ENCODE measurements around the gene ROR2. TPM values are rescaled to one million over a fixed set of nuclear protein-coding genes. Genes with fewer than 3 reads are reported as not detected.

Gene ROR2
- total RNA-seq, 1 donor: 3.0 TPM

DNA sequence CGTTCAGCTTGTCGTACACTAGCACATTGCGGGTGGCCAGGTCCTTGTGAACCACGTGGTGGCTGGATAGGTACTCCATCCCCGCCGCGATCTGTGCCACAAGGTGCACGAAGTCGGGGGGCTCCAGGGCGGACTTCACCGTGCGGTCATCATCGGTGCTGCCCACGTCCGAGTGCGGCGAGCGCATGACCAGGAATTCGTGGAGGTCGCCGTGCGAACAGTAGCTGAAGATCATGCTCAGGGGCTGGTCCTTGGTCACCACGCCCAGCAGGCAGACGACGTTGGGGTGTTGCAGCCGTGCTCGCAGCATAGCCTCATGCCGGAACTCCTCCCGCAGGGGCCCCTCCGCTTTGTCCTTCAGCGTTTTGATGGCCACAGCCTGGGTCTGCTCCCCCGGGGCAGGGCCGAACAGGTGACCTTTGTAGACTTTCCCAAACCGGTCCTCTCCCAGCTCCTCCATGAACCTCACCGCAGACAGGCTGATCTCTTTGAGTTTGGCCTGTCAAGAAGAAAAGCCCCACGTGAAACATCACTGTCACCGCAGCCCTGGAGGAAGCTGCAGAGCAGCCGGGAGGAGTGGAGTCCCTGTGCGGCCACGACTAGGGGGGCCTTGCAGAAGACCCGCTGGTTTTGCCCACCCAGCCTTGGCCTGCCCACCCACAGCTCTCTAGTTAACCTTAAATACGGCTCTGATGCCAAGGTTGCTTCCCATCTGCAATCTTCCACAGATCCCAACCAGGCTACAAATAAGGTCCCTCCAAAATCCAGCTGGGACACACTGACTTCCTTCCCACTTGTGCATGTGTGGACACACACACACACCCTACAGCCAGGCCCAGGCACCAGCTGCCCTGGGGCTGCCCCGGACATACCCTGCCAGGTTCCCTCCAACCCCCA, 225.2 kb downstream of the ROR2 start:
- DNase-seq (ENCODE audit: low read depth): no peak
- TF ChIP-seq CTCF (IDR thresholded peaks at IDR 0.05; ENCODE audit: insufficient read depth, low read depth, low read length): no peak
- no peak overlapping the region for H3K4me3 ChIP-seq (ENCODE audit: low read depth, low read length)

DNA sequence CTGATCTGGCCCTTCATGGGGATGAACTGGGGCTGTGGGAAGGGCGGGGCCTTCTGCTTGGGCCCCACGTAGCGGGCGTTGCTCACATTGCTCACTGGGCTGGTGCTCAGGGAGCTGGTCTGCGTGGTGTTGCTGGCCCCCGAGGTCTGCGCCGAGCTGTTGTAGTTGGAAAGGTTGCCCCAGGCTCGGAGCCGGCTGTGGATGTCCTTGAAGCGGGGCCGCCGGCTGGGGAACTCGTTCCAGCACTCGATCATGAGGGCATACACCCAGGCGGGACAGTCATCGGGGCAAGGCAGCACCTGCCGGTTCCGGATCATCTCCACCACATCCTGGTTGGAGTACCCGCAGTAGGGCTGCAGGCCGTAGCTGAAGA, 226.0 kb downstream of the ROR2 start:
- H3K4me3 ChIP-seq (ENCODE audit: low read depth, low read length): no peak overlapping the region
- TF ChIP-seq CTCF (IDR thresholded peaks at IDR 0.05; ENCODE audit: insufficient read depth, low read depth, low read length): no peak
- DNase-seq (ENCODE audit: low read depth): no peak

- no peak overlapping the region for H3K4me3 ChIP-seq (ENCODE audit: low read depth, low read length)
- no peak for DNase-seq (ENCODE audit: low read depth)
- no peak for TF ChIP-seq CTCF (IDR thresholded peaks at IDR 0.05; ENCODE audit: insufficient read depth, low read depth, low read length)
Observed at GRCh38 chr9:91723420-91724067, 226.5 kb downstream of the ROR2 start.

DNA sequence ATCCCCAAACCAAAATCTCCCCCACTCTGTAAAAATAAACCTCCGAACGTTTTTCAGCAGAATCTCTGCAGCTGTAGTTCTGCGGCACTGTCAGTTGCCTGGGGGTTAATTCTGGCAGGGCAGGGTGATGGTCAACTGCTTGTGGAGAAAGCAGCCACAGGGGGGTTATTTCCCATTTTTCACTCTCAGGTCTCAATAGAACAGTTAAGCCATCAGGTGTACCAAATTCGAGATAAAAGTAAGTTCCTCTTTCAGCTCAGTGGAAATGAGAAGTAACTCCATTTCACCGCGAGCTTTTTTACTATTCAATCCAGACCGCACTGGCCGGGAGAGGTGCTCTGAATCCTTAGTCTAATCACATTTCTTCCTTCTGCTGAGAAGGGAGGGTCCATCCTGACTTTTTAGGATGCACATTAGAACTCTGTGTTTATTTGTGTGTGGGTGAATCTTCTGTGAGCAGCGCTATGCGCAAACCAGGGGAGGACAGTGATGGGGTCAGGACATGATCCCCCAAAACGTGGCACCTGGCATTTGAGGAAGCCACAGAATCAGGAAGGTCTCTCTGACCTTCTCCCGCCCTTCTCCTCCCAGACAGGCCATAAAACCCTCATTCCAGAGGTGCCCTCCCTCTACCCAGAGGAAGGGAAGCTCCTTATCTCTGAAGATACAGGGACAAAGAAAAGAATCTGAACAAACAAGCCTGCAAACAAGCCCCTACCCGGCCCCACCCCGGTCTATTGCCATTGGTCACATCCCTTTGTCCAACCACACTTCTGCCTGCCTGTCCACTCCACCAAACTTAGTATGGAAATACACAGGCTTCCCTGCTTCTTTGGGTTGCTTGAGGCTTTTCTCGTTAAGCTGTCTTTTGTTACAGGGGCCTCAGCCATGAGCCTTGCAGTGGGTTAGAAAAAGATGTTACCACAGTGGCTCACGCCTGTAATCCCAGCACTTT, 229.0 kb downstream of the ROR2 start:
- peak; percentile 37 for DNase-seq (ENCODE audit: low read depth)
- H3K4me3 ChIP-seq (ENCODE audit: low read depth, low read length): no peak overlapping the region
- no peak for TF ChIP-seq CTCF (IDR thresholded peaks at IDR 0.05; ENCODE audit: insufficient read depth, low read depth, low read length)

GRCh38 chr9:91720313-91720712, 229.7 kb downstream of the ROR2 start:
- H3K4me3 ChIP-seq (ENCODE audit: low read depth, low read length): no peak overlapping the region
- no peak for DNase-seq (ENCODE audit: low read depth)
- TF ChIP-seq CTCF (IDR thresholded peaks at IDR 0.05; ENCODE audit: insufficient read depth, low read depth, low read length): no peak

- no peak for DNase-seq (ENCODE audit: low read depth)
- H3K4me3 ChIP-seq (ENCODE audit: low read depth, low read length): no peak overlapping the region
- TF ChIP-seq CTCF (IDR thresholded peaks at IDR 0.05; ENCODE audit: insufficient read depth, low read depth, low read length): no peak
Observed at GRCh38 chr9:91718071-91718470, 232.0 kb downstream of the ROR2 start.

Data from fibroblast of villous mesenchyme (primary cell).